RWPE2 (cell line): ENCODE results near the gene HIF1A.
A peak's percentile ranks its signal among the peaks of the same experiment; 100 is the strongest.

Source experiments
- ATAC-seq: fragments of 200-7000 bp; cut with Tn5 transposase; 3 replicates; pipeline ENCODE4 v1.9.1; 2021; ENCODE audit warnings: low read depth
- DNase-seq: peaks from one replicate; pipeline ENCODE4 v3.0.0-alpha.2; 2020; ENCODE audit warnings: low spot score
- H3K27ac ChIP-seq: fragments of 450-650 bp; 2 replicates; pipeline ENCODE4 v1.5.1; 2017; ENCODE audit warnings: mild to moderate bottlenecking; ENCODE audit not compliant: poor library complexity, severe bottlenecking
- H3K27me3 ChIP-seq: fragments of 250-450 bp; sonication (Bioruptor Pico); 2 replicates; pipeline ENCODE4 v1.5.1; 2021; ENCODE audit warnings: mild to moderate bottlenecking, moderate library complexity; ENCODE audit not compliant: insufficient read depth, poor library complexity, severe bottlenecking
- H3K36me3 ChIP-seq: fragments of 250-450 bp; sonication (Bioruptor Pico); 2 replicates; pipeline ENCODE4 v1.5.1; 2020; ENCODE audit warnings: low read depth, mild to moderate bottlenecking, moderate library complexity
- H3K4me1 ChIP-seq: fragments of 250-450 bp; sonication (Bioruptor Pico); 2 replicates; pipeline ENCODE4 v1.5.1; 2021; ENCODE audit warnings: mild to moderate bottlenecking, moderate library complexity; ENCODE audit not compliant: insufficient read depth, poor library complexity, severe bottlenecking
- H3K4me3 ChIP-seq: fragments of 250-450 bp; sonication (Bioruptor Pico); 2 replicates; pipeline ENCODE4 v1.5.1; 2021; ENCODE audit warnings: mild to moderate bottlenecking, moderate library complexity; ENCODE audit not compliant: severe bottlenecking
- H3K9me3 ChIP-seq: fragments of 250-450 bp; sonication (Bioruptor Pico); 2 replicates; pipeline ENCODE4 v1.5.1; 2021; ENCODE audit warnings: mild to moderate bottlenecking, moderate library complexity; ENCODE audit not compliant: severe bottlenecking
- CTCF ChIP-seq: fragments of 450-650 bp; IDR thresholded peaks from one replicate; pipeline ENCODE4 v1.5.1; 2017; ENCODE audit warnings: mild to moderate bottlenecking, moderate library complexity; ENCODE audit not compliant: poor library complexity, severe bottlenecking

Gene HIF1A

GRCh38 chr14:61710853-61711817 is 15.8 kb downstream of the HIF1A start:
- peaks cover 69% of the 10 kb centered on the region for H3K4me1 ChIP-seq
- no peak for DNase-seq

GRCh38 chr14:61712137-61712536 is 16.8 kb downstream of the HIF1A start:
- H3K27ac ChIP-seq = peak overlapping the region; percentile 46
- ATAC-seq = 0 out of 3 replicates have a peak, but pooled peaks have one; percentile 2
- no peak for DNase-seq
- peaks cover 73% of the 10 kb centered on the region for H3K4me1 ChIP-seq
- peaks cover 70% of the 10 kb centered on the region for H3K36me3 ChIP-seq
- no peaks in the 10 kb centered on the region for H3K27me3 ChIP-seq
- no peak for TF ChIP-seq CTCF
- H3K9me3 ChIP-seq = no peaks in the 10 kb centered on the region
- H3K4me3 ChIP-seq = peak overlapping the region; percentile 2

More at GRCh38 chr14:61710853-61711817, 15.8 kb downstream of the HIF1A start:
- no peak for TF ChIP-seq CTCF
- H3K27me3 ChIP-seq = no peaks in the 10 kb centered on the region
- peak overlapping the region; percentile 46 for H3K27ac ChIP-seq
- H3K9me3 ChIP-seq = no peaks in the 10 kb centered on the region
- H3K36me3 ChIP-seq = peaks cover 70% of the 10 kb centered on the region
- ATAC-seq = peak; percentile 11; the same call in 2 of the 3 replicates
- peak overlapping the region; percentile 2 for H3K4me3 ChIP-seq

GRCh38 chr14:61713724-61714437 is 18.6 kb downstream of the HIF1A start:
- Histone ChIP-seq H3K9me3 (no peaks in the 10 kb centered on the region), H3K36me3 (peaks cover 82% of the 10 kb centered on the region), H3K27me3 (no peaks in the 10 kb centered on the region), H3K4me1 (peaks cover 88% of the 10 kb centered on the region), H3K4me3 (peak overlapping the region; percentile 1), H3K27ac (peak overlapping the region; percentile 46)
- ATAC-seq (peak; percentile 22), DNase-seq (no peak)
- TF ChIP-seq CTCF = no peak

- Histone ChIP-seq H3K36me3 (peaks cover 89% of the 10 kb centered on the region), H3K27ac (peak overlapping the region; percentile 46), H3K27me3 (no peaks in the 10 kb centered on the region), H3K9me3 (no peaks in the 10 kb centered on the region), H3K4me1 (peaks cover 86% of the 10 kb centered on the region), H3K4me3 (no peak overlapping the region)
- no peak for ATAC-seq
- no peak for TF ChIP-seq CTCF
- DNase-seq = no peak
Measured at GRCh38 chr14:61716956-61717355, 21.6 kb downstream of the HIF1A start.
